Spleen (tissue), 11 donors: ENCODE data around the gene RGS21. TPM values are rescaled to one million over a fixed set of nuclear protein-coding genes. Genes with fewer than 3 reads are reported as not detected.

Experiments
- DNase-seq: peaks from one replicate; pipeline ENCODE4 v3.0.0-alpha.2; 2020
- H3K27ac ChIP-seq, 8 donors: fragments of 200-600 bp; sonication (generic) in 7 of 8; 1 replicate in 4 of 8; 2 replicates in 4 of 8; pipeline versions ENCODE4 v1.5.0 to v1.8.0; 2016 to 2021; ENCODE audit warnings: inconsistent platforms in 4 of 8, mild to moderate bottlenecking in 4 of 8, moderate library complexity in 1 of 8
- H3K27me3 ChIP-seq, 7 donors: fragments of 200-600 bp; sonication (generic) in 6 of 7; replicated peaks in 1 of 7; 1 replicate in 4 of 7; 2 replicates in 3 of 7; pipeline versions ENCODE4 v1.5.0 to v1.8.0; 2016 to 2021; ENCODE audit warnings: inconsistent platforms in 3 of 7, mild to moderate bottlenecking in 1 of 7
- H3K36me3 ChIP-seq, 6 donors: fragments of 200-600 bp; sonication (generic) in 5 of 6; 1 replicate in 4 of 6; 2 replicates in 2 of 6; pipeline versions ENCODE4 v1.5.0 to v1.8.0; 2016 to 2021; ENCODE audit warnings: inconsistent platforms in 2 of 6
- H3K4me1 ChIP-seq, 6 donors: fragments of 200-600 bp; sonication (generic) in 5 of 6; 1 replicate in 3 of 6; 2 replicates in 3 of 6; pipeline versions ENCODE4 v1.5.0 to v1.8.0; 2016 to 2021; ENCODE audit warnings: inconsistent platforms in 3 of 6
- H3K4me3 ChIP-seq, 8 donors: fragments of 200-600 bp; sonication (generic) in 7 of 8; 1 replicate in 4 of 8; 2 replicates in 4 of 8; pipeline versions ENCODE4 v1.5.0 to v1.8.0; 2016 to 2021; ENCODE audit warnings: inconsistent platforms in 4 of 8, mild to moderate bottlenecking in 4 of 8, moderate library complexity in 2 of 8
- H3K9me3 ChIP-seq, 8 donors: fragments of 200-600 bp; sonication (generic) in 7 of 8; 1 replicate in 4 of 8; 2 replicates in 4 of 8; pipeline versions ENCODE4 v1.5.0 to v1.8.0; 2016 to 2021; ENCODE audit warnings: inconsistent platforms in 4 of 8
- CTCF ChIP-seq, 11 experiments: fragments of 200-600 bp in 7 of 11; fragments of 450-650 bp in 4 of 11; sonication (generic) in 4 of 11; IDR thresholded peaks in 8 of 11; conservative IDR thresholded peaks in 3 of 11; 1 replicate in 7 of 11; 2 replicates in 4 of 11; pipeline versions ENCODE4 v1.4.0 to v1.8.0; 2016 to 2021; ENCODE audit warnings: antibody characterized with exemption in 11 of 11, inconsistent platforms in 4 of 11, mild to moderate bottlenecking in 1 of 11
- POLR2A ChIP-seq, 3 donors: fragments of 450-650 bp; IDR thresholded peaks; one replicate each; pipeline ENCODE4 v1.5.1; 2017; ENCODE audit warnings: antibody characterized with exemption in 3 of 3, mild to moderate bottlenecking in 1 of 3
- POLR2AphosphoS5 ChIP-seq, 3 donors: sonication (generic); formaldehyde crosslinking; IDR thresholded peaks; one replicate each; pipeline ENCODE4 v1.5.1; 2017; ENCODE audit warnings: antibody characterized with exemption in 3 of 3
- WGBS, 5 donors: extraction: QIAGEN DNeasy Blood & Tissue Kit in 3 of 5; methylation state at CpG; one replicate each; pipeline versions ENCODE4 v1.1.5 to v1.1.7; 2013 to 2018; 5-methylcytosine and 5-hydroxymethylcytosine counted together
- intact Hi-C: fragments of 100-400 bp; cut with DNase I; formaldehyde crosslinking; loops from one replicate; pipeline ENCODE4 v1.15.0; 2023; ENCODE audit warnings: low total_unique reads
- polyA plus RNA-seq, 3 donors: library from polyadenylated mRNA; stranded (reverse); fragments of 200-250 nt; gene quantifications; one replicate each; pipeline ENCODE4 v1.2.1, GENCODE V29; 2013
- total RNA-seq, 7 donors: library from RNA; depleted of rRNA in 3 of 7; stranded (reverse); fragments of >200 nt in 3 of 7; fragmentation: NEBNext Ultra II Directional in 4 of 7; extraction: Animal tissue kit (Norgen Biotek cat#: 25700) in 4 of 7; gene quantifications; one replicate each; pipeline versions ENCODE4 v1.1.0 to v1.2.1, GENCODE V29; 2016 to 2021
- donor health status: healthy with polysubstance abuse.
- donor health status: DM: no; HTN: no; CAD: no; lungs with moderate emphysema.
- donor health status: DM: no; HTN: no; CAD: no.
- donor health status: Bipolar disorder and iron deficiency.
- donor health status: healthy.
- donor health status: DM: no; HTN: no; CAD: no.
- donor health status: DM: yes; HTN: yes; CAD: no.

The RGS21 gene
- total and polyA plus RNA-seq, 10 donors = not detected

GRCh38 chr1:192407206-192407605 lies 90.4 kb downstream of the RGS21 start:
- intact Hi-C loops = no loop called here
- H3K4me3 ChIP-seq = no peak overlapping the region
- H3K27me3 ChIP-seq = no peaks in the 10 kb centered on the region
- 52 to 70% (median 59%) methylated on average over 3 of the region's 3 CpGs for WGBS, 5 donors
- no peak for DNase-seq
- no peaks in the 10 kb centered on the region for H3K36me3 ChIP-seq
- H3K27ac ChIP-seq = no peak overlapping the region
- H3K9me3 ChIP-seq = no peaks in the 10 kb centered on the region
- no peaks in the 10 kb centered on the region for H3K4me1 ChIP-seq
- no peak for TF ChIP-seq POLR2AphosphoS5 (IDR thresholded peaks at IDR 0.05)
- TF ChIP-seq POLR2A (IDR thresholded peaks at IDR 0.05) = no peak
- TF ChIP-seq CTCF (IDR thresholded peaks at IDR 0.05 in 8 of 11, conservative IDR thresholded peaks at IDR 0.05 in 3 of 11) = no peak

Other genes with a start within 250 kb of the RGS21 start
- 10 to 100 TPM; 29.2 to 84.7 (median 46.9) TPM for gene RGS18, start 158.5 kb upstream of the RGS21 start, total RNA-seq
- gene RGS18, start 158.5 kb upstream of the RGS21 start, polyA plus RNA-seq = 10 to 100 TPM in 2 of 3 donors, 1 to 10 TPM in 1; 5.5 to 14.6 (median 11.3) TPM